ENCODE measurements around the gene DMD.

Gene DMD

DNA sequence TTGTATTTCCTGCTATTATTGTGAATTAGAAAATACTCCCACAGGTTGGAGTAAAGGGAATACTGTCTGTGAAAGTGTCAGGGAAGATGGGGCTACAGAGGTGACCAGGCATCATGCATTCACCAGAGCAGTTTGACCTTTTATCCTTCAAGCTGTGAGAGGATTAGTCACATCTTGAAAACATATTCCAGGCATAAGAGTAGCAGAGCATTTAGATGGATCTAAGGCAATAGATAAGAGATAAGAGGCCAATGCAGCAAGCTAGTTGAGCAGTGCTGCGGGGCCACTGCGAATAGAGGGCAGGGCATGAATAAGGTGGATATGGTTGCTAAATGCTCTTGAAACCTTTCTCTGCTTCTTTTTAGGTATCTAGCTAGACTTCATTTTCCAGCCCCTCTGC is 1668.8 kb downstream of the DMD start:
- Histone ChIP-seq H2AFZ (ENCODE audit: low read depth, low read length) (no peak overlapping the region), H3K36me3 (replicated peaks; ENCODE audit: low read depth, low read length) (no peaks in the 10 kb centered on the region), H3K9me3 (ENCODE audit: insufficient read depth, low read length) (no peaks in the 10 kb centered on the region), H3K27me3 (ENCODE audit: low read depth, low read length) (no peaks in the 10 kb centered on the region), H3K27ac (ENCODE audit: low read length) (no peak overlapping the region), H3K79me2 (ENCODE audit: low read length) (no peaks in the 10 kb centered on the region), H3K4me3 (ENCODE audit: low read length) (no peak overlapping the region), H3K4me2 (ENCODE audit: low read length) (no peak overlapping the region), H3K9ac (ENCODE audit: low read length) (no peak overlapping the region), H3K4me1 (ENCODE audit: low read length) (peaks cover 23% of the 10 kb centered on the region), H4K20me1 (ENCODE audit: insufficient read depth, low read length) (no peaks in the 10 kb centered on the region)
- TF ChIP-seq, protein P1, sequence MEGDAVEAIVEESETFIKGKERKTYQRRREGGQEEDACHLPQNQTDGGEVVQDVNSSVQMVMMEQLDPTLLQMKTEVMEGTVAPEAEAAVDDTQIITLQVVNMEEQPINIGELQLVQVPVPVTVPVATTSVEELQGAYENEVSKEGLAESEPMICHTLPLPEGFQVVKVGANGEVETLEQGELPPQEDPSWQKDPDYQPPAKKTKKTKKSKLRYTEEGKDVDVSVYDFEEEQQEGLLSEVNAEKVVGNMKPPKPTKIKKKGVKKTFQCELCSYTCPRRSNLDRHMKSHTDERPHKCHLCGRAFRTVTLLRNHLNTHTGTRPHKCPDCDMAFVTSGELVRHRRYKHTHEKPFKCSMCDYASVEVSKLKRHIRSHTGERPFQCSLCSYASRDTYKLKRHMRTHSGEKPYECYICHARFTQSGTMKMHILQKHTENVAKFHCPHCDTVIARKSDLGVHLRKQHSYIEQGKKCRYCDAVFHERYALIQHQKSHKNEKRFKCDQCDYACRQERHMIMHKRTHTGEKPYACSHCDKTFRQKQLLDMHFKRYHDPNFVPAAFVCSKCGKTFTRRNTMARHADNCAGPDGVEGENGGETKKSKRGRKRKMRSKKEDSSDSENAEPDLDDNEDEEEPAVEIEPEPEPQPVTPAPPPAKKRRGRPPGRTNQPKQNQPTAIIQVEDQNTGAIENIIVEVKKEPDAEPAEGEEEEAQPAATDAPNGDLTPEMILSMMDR (IDR thresholded peaks at IDR 0.05; ENCODE audit: low read depth, low read length): no peak
- no peak for TF ChIP-seq EZH2phosphoT487 (IDR thresholded peaks at IDR 0.05; ENCODE audit: low read depth)

DNA sequence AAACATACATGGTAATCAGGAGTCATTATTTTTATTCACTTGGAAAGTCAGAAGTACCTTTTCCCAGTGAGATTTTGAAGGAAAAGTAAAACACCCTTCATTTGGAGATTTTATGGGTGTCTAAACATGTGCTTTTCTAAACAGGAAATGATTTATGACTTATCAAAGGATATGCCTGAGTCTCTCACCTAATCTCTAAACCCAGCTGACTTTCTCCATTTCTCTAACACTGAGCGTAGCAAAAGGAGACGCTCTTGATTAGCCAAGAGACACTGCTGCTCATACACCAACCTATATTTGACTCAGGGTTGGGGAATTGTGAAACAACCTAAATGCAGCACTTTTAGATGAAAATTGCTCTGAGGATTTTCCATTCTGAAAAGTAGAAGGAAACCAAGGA is 1671.0 kb downstream of the DMD start:
- Histone ChIP-seq H2AFZ (ENCODE audit: low read depth, low read length) (no peak overlapping the region), H3K27ac (ENCODE audit: low read length) (no peak overlapping the region), H3K27me3 (ENCODE audit: low read depth, low read length) (no peaks in the 10 kb centered on the region), H3K4me1 (ENCODE audit: low read length) (peaks cover 13% of the 10 kb centered on the region), H3K36me3 (replicated peaks; ENCODE audit: low read depth, low read length) (no peaks in the 10 kb centered on the region), H3K4me3 (ENCODE audit: low read length) (no peak overlapping the region), H4K20me1 (ENCODE audit: insufficient read depth, low read length) (no peaks in the 10 kb centered on the region), H3K79me2 (ENCODE audit: low read length) (no peaks in the 10 kb centered on the region), H3K4me2 (ENCODE audit: low read length) (no peak overlapping the region), H3K9ac (ENCODE audit: low read length) (no peak overlapping the region), H3K9me3 (ENCODE audit: insufficient read depth, low read length) (no peaks in the 10 kb centered on the region)
- no peak for TF ChIP-seq EZH2phosphoT487 (IDR thresholded peaks at IDR 0.05; ENCODE audit: low read depth)
- TF ChIP-seq, protein P1 (IDR thresholded peaks at IDR 0.05; ENCODE audit: low read depth, low read length): no peak

DNA sequence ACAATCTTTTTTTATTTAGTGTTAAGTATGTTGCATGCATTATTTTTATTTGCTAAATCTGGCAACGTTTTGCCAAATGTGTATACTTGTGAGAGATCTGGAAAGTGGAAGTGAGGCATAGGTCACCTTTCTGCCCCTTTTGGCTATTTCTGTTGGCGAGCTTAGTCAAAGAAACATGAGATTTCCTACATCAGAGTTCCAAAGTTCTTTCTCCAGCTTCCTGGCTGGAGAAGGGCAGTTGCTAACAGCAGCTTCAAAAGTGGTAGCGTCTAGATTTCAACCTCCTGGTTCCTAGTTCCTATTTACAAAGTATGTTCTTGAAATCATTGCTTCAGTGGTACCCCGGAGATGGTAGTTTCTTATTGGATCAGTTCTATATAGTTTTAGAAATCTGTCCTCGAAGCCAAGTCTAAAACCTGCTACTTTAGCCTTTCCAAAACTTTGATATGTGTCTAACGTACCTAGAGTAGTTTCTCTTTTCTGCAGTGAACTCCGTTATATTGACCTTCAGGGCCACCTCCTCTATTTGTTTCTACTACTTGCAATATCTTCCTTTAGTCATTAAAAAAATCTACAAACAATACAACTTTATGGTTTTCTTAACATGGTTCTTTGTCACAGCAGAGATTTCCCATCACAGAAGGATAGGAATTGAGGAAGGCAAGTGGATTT is 1683.8 kb downstream of the DMD start:
- Histone ChIP-seq H3K27me3 (ENCODE audit: low read depth, low read length) (no peaks in the 10 kb centered on the region), H3K36me3 (replicated peaks; ENCODE audit: low read depth, low read length) (no peaks in the 10 kb centered on the region), H3K4me1 (ENCODE audit: low read length) (no peaks in the 10 kb centered on the region), H3K4me2 (ENCODE audit: low read length) (no peak overlapping the region), H3K9ac (ENCODE audit: low read length) (no peak overlapping the region), H3K4me3 (ENCODE audit: low read length) (no peak overlapping the region), H4K20me1 (ENCODE audit: insufficient read depth, low read length) (no peaks in the 10 kb centered on the region), H3K79me2 (ENCODE audit: low read length) (no peaks in the 10 kb centered on the region), H3K27ac (ENCODE audit: low read length) (no peak overlapping the region), H2AFZ (ENCODE audit: low read depth, low read length) (no peak overlapping the region), H3K9me3 (ENCODE audit: insufficient read depth, low read length) (no peaks in the 10 kb centered on the region)
- TF ChIP-seq EZH2phosphoT487 (IDR thresholded peaks at IDR 0.05; ENCODE audit: low read depth): no peak
- TF ChIP-seq, protein P1 (IDR thresholded peaks at IDR 0.05; ENCODE audit: low read depth, low read length): no peak

DNA sequence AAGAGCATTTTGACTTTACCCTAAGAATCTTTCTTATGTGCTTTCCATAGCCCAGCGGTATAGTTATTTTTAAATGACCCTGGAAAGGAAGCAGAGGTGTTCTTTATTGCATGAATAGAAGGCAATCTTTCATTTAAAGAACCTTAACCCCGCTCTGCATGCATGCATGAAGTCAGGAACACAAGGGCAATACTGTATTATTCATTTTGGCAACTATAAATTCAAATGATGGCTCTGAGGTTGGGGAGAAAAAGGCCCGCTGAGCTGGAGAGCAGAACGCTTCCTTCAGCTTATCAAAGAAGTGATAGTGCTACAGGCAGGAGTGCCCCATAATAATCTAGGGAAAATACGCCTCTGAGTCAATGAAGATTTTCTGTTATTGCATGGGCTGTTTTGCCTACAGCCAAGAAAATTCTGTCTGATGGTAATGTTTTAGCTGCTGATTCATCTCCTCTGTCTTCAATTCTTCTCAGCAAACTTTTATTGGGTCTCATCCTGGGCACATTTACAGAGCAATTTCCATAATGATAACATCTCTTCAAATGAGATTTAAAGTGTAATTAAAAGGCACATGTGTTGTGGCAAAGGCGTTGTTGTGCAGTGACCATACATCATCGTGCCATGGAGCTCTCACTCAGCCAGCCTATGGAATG is 1687.3 kb downstream of the DMD start:
- H2AFZ ChIP-seq (ENCODE audit: low read depth, low read length): no peak overlapping the region
- H3K27ac ChIP-seq (ENCODE audit: low read length): no peak overlapping the region
- H3K27me3 ChIP-seq (ENCODE audit: low read depth, low read length): no peaks in the 10 kb centered on the region
- H3K4me1 ChIP-seq (ENCODE audit: low read length): no peaks in the 10 kb centered on the region
- no peaks in the 10 kb centered on the region for H4K20me1 ChIP-seq (ENCODE audit: insufficient read depth, low read length)
- no peak overlapping the region for H3K4me2 ChIP-seq (ENCODE audit: low read length)
- H3K36me3 ChIP-seq (replicated peaks; ENCODE audit: low read depth, low read length): no peaks in the 10 kb centered on the region
- H3K79me2 ChIP-seq (ENCODE audit: low read length): no peaks in the 10 kb centered on the region
- no peaks in the 10 kb centered on the region for H3K9me3 ChIP-seq (ENCODE audit: insufficient read depth, low read length)
- no peak overlapping the region for H3K4me3 ChIP-seq (ENCODE audit: low read length)
- no peak overlapping the region for H3K9ac ChIP-seq (ENCODE audit: low read length)
- no peak for TF ChIP-seq EZH2phosphoT487 (IDR thresholded peaks at IDR 0.05; ENCODE audit: low read depth)
- TF ChIP-seq, protein P1 (IDR thresholded peaks at IDR 0.05; ENCODE audit: low read depth, low read length): no peak

All from OCI-LY3 (cell line).